Measurements from ENCODE around the gene MAU2.

- TF ChIP-seq, protein P1, sequence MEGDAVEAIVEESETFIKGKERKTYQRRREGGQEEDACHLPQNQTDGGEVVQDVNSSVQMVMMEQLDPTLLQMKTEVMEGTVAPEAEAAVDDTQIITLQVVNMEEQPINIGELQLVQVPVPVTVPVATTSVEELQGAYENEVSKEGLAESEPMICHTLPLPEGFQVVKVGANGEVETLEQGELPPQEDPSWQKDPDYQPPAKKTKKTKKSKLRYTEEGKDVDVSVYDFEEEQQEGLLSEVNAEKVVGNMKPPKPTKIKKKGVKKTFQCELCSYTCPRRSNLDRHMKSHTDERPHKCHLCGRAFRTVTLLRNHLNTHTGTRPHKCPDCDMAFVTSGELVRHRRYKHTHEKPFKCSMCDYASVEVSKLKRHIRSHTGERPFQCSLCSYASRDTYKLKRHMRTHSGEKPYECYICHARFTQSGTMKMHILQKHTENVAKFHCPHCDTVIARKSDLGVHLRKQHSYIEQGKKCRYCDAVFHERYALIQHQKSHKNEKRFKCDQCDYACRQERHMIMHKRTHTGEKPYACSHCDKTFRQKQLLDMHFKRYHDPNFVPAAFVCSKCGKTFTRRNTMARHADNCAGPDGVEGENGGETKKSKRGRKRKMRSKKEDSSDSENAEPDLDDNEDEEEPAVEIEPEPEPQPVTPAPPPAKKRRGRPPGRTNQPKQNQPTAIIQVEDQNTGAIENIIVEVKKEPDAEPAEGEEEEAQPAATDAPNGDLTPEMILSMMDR (IDR thresholded peaks at IDR 0.05; ENCODE audit: insufficient read depth, low read depth, low read length): no peak
- TF ChIP-seq EZH2 (IDR thresholded peaks at IDR 0.05; ENCODE audit: insufficient read depth, low read length): no peak
Measured at GRCh38 chr19:19343762-19344161, 23.1 kb downstream of the MAU2 start.
